IMR-90 (cell line): ENCODE data around the gene KIF16B. TPM values are rescaled to one million over a fixed set of nuclear protein-coding genes. Genes with fewer than 3 reads are reported as not detected.

Experiments
- ATAC-seq: fragments of 200-7000 bp; cut with Tn5 transposase; 2 replicates; pipeline ENCODE4 v1.9.1; 2020; ENCODE audit warnings: low read depth, mild to moderate bottlenecking, moderate library complexity
- BruUV-seq: library from RNA; stranded (reverse); fragments of 400-500 nt; replicated peaks from 2 replicates; lab custom pipeline; 2021; lab: Mats Ljungman, UMichigan
- CTCF ChIA-PET: fragments of 300-600 bp; formaldehyde crosslinking; extraction: SDS; loops from one replicate; lab custom pipeline; 2021; ENCODE audit warnings: antibody characterized with exemption; lab: Yijun Ruan, JAX
- POLR2A ChIA-PET: fragments of 300-600 bp; sonication (Branson Sonifier 250); formaldehyde crosslinking; loops from one replicate; lab custom pipeline; 2022; ENCODE audit warnings: antibody characterized with exemption; ENCODE audit not compliant: unreplicated experiment; lab: Charles Lee
- DNase-seq: peaks from one replicate; pipeline ENCODE4 v3.0.0; 2013
- H2AFZ ChIP-seq: replicated peaks from 2 replicates; pipeline ENCODE3; 2013; ENCODE audit warnings: low read length, mild to moderate bottlenecking; ENCODE audit not compliant: poor library complexity
- H2AK5ac ChIP-seq: 2 replicates; pipeline ENCODE4 v1.6.1; 2013; ENCODE audit warnings: low read depth, low read length, inconsistent platforms
- H2AK9ac ChIP-seq: replicated peaks from 2 replicates; pipeline ENCODE3; 2013; ENCODE audit warnings: mild to moderate bottlenecking, low read depth, low read length, moderate library complexity; ENCODE audit not compliant: poor library complexity
- H2BK120ac ChIP-seq: 2 replicates; pipeline ENCODE4 v1.6.1; 2013; ENCODE audit warnings: low read depth, low read length, inconsistent platforms
- H2BK15ac ChIP-seq: 3 replicates; pipeline ENCODE4 v1.6.1; 2013; ENCODE audit warnings: low read depth, low read length, inconsistent platforms
- H2BK20ac ChIP-seq: 2 replicates; pipeline ENCODE4 v1.6.1; 2013; ENCODE audit warnings: low read depth, mild to moderate bottlenecking, inconsistent platforms, low read length, moderate library complexity
- H2BK5ac ChIP-seq: 2 replicates; pipeline ENCODE4 v1.6.1; 2013; ENCODE audit warnings: mild to moderate bottlenecking, low read depth, low read length, inconsistent platforms; ENCODE audit not compliant: poor library complexity, severe bottlenecking
- H3K14ac ChIP-seq: replicated peaks from 2 replicates; pipeline ENCODE4 v1.6.1; 2013; ENCODE audit warnings: low read depth, low read length, inconsistent platforms
- H3K18ac ChIP-seq: 2 replicates; pipeline ENCODE4 v1.6.1; 2013; ENCODE audit warnings: low read depth, low read length, control low read depth
- H3K23ac ChIP-seq: 2 replicates; pipeline ENCODE4 v1.6.1; 2013; ENCODE audit warnings: low read depth, low read length, inconsistent platforms
- H3K27ac ChIP-seq: 2 replicates; pipeline ENCODE4 v1.5.1; 2013; ENCODE audit warnings: mild to moderate bottlenecking, control low read depth, low read length; ENCODE audit not compliant: insufficient read depth
- H3K27me3 ChIP-seq: 2 replicates; pipeline ENCODE4 v1.6.1; 2013; ENCODE audit warnings: low read length; ENCODE audit not compliant: control insufficient read depth, insufficient read depth
- H3K36me3 ChIP-seq: 2 replicates; pipeline ENCODE4 v1.6.1; 2013; ENCODE audit warnings: low read length, mixed read lengths; ENCODE audit not compliant: control insufficient read depth, insufficient read depth
- H3K4ac ChIP-seq: 2 replicates; pipeline ENCODE4 v1.6.1; 2013; ENCODE audit warnings: low read depth, low read length, inconsistent platforms
- H3K4me1 ChIP-seq: 2 replicates; pipeline ENCODE4 v1.6.1; 2013; ENCODE audit warnings: low read length, mixed read lengths; ENCODE audit not compliant: control insufficient read depth, insufficient read depth
- H3K4me2 ChIP-seq: 2 replicates; pipeline ENCODE4 v1.6.1; 2013; ENCODE audit warnings: low read depth, mild to moderate bottlenecking, control low read depth, low read length, moderate library complexity
- H3K4me3 ChIP-seq: 2 replicates; pipeline ENCODE4 v1.5.1; 2013; ENCODE audit warnings: low read depth, mild to moderate bottlenecking, control low read depth, low read length, moderate library complexity; ENCODE audit not compliant: insufficient read depth
- H3K56ac ChIP-seq: 2 replicates; pipeline ENCODE4 v1.6.1; 2013; ENCODE audit warnings: low read length, inconsistent platforms; ENCODE audit not compliant: insufficient read depth; ENCODE audit errors: extremely low read depth
- H3K79me1 ChIP-seq, 2 experiments: 2 replicates each; pipeline ENCODE4 v1.6.1; 2013; ENCODE audit warnings: low read length in 2 of 2, inconsistent platforms in 1 of 2, low read depth in 1 of 2
- H3K9ac ChIP-seq: 2 replicates; pipeline ENCODE4 v1.6.1; 2013; ENCODE audit warnings: low read depth, low read length, control low read depth
- H3K9me1 ChIP-seq: 2 replicates; pipeline ENCODE4 v1.6.1; 2013; ENCODE audit warnings: low read length, inconsistent platforms; ENCODE audit not compliant: insufficient read depth
- H3K9me3 ChIP-seq: 2 replicates; pipeline ENCODE4 v1.6.1; 2013; ENCODE audit warnings: low read length; ENCODE audit not compliant: control insufficient read depth, insufficient read depth
- H4K20me1 ChIP-seq: 2 replicates; pipeline ENCODE4 v1.6.1; 2013; ENCODE audit warnings: low read length, inconsistent platforms; ENCODE audit not compliant: insufficient read depth
- H4K5ac ChIP-seq: 2 replicates; pipeline ENCODE4 v1.6.1; 2013; ENCODE audit warnings: mild to moderate bottlenecking, low read depth, low read length, control low read depth
- H4K8ac ChIP-seq, 2 experiments: 2 replicates each; pipeline ENCODE4 v1.6.1; 2013; ENCODE audit warnings: low read depth in 2 of 2, low read length in 2 of 2, control low read depth in 1 of 2, inconsistent platforms in 1 of 2
- H4K91ac ChIP-seq: 2 replicates; pipeline ENCODE4 v1.6.1; 2013; ENCODE audit warnings: low read depth, low read length, inconsistent platforms; ENCODE audit not compliant: insufficient read depth
- SMC3 ChIP-seq: fragments of 150-350 bp; IDR thresholded peaks from 2 replicates; pipeline ENCODE4 v1.6.1; 2016; ENCODE audit warnings: low read depth, mild to moderate bottlenecking, antibody characterized with exemption, low read length, moderate library complexity
- WGBS, 2 experiments: methylation state at CpG; one replicate each; pipeline versions ENCODE4 v1.1.5 to v1.1.7; 2013; ENCODE audit warnings: missing lambda C conversion rate in 2 of 2; ENCODE audit not compliant: insufficient read length in 1 of 2; ENCODE audit errors: extremely low coverage in 2 of 2; 5-methylcytosine and 5-hydroxymethylcytosine counted together
- dilution Hi-C: fragments of 300-500 bp; cut with HindIII; formaldehyde crosslinking; loops from one replicate; pipeline ENCODE4 v1.14.3; 2018; ENCODE audit warnings: low sequenced_read_pairs; ENCODE audit not compliant: unreplicated experiment
- in situ Hi-C: fragments of 300-500 bp; cut with MboI; formaldehyde crosslinking; loops from 3 replicates; pipeline ENCODE4 v1.14.3; 2019; ENCODE audit warnings: low sequenced_read_pairs, inconsistent platforms, mixed read lengths
- intact Hi-C: fragments of 100-400 bp; cut with micrococcal nuclease; formaldehyde crosslinking; loops from 2 replicates; pipeline ENCODE4 v1.10.0; 2022
- polyA plus RNA-seq, 3 experiments: library from polyadenylated mRNA; depleted of rRNA; stranded (reverse); fragments of >200 nt; gene quantifications; 2 replicates each; pipeline ENCODE4 v1.2.3, GENCODE V29; 2012; ENCODE audit warnings: low replicate concordance in 1 of 3
- total RNA-seq: library from RNA; depleted of rRNA; stranded (reverse); fragments of >200 nt; gene quantifications from 2 replicates; pipeline ENCODE4 v1.2.3, GENCODE V29; 2012

The KIF16B gene
- total and polyA plus RNA-seq, 2 of the 4 experiments (the other 2 are of a cell fraction): 4.7 to 10.0 TPM

DNA sequence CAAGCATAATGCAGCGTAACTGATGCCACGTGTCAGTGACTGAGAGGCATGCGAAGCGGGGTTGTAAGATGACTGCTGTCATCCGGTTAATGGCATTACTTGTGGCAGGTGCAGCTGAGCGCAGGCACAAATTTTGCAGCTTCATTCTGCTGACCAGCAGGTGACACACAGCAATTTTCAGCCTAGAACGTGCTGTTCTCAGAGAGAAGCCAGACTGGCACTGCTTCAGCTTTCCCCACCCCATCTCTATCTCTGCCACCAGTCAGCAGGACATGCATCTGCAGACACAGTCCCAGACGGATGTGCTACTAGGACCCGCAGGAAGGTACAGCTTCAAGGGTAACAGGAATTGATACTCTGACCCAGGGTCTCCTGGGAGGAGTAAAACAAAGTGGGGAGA, 221.8 kb downstream of the KIF16B start:
- DNase-seq (no peak), ATAC-seq (no peak)
- Histone ChIP-seq H3K9me1 (no peaks in the 10 kb centered on the region), H4K20me1 (no peaks in the 10 kb centered on the region), H2AFZ (no peak overlapping the region), H3K9me3 (no peaks in the 10 kb centered on the region), H3K4me2 (no peak overlapping the region), H2BK20ac (no peak overlapping the region), H3K27ac (no peak overlapping the region), H3K36me3 (no peaks in the 10 kb centered on the region), H3K4me1 (no peaks in the 10 kb centered on the region), H3K4me3 (no peak overlapping the region), H3K18ac (no peak overlapping the region), H3K14ac (no peak overlapping the region), H4K5ac (no peak overlapping the region), H3K56ac (no peak overlapping the region), H2BK15ac (no peak overlapping the region), H2BK5ac (no peak overlapping the region), H4K8ac (no peak overlapping the region), H2AK5ac (no peak overlapping the region), H3K4ac (no peak overlapping the region), H2AK9ac (no peak overlapping the region), H3K9ac (no peak overlapping the region), H2BK120ac (no peak overlapping the region), H3K79me1 (no peaks in the 10 kb centered on the region), H3K27me3 (no peaks in the 10 kb centered on the region), H4K91ac (no peak overlapping the region), H3K23ac (no peak overlapping the region)
- intact Hi-C loops (no loop called here), dilution Hi-C loops (no loop called here), in situ Hi-C loops (no loop called here)
- 83% methylated on average over 6 of the region's 9 CpGs; no CpG with 5 or more reads in 1 of the 2 experiments for WGBS, 2 experiments
- no peak for TF ChIP-seq SMC3
- BruUV-seq: no TSS peak
- CTCF ChIA-PET: interaction anchor here (0.6 kb wide), 1 partner anchor 25 kb away, joined by 3 read pairs; no protein-coding TSS in a partner anchor
- POLR2A ChIA-PET: no interaction called here
